ENCODE measurements around the gene LCN9.

LCN9 gene

DNA sequence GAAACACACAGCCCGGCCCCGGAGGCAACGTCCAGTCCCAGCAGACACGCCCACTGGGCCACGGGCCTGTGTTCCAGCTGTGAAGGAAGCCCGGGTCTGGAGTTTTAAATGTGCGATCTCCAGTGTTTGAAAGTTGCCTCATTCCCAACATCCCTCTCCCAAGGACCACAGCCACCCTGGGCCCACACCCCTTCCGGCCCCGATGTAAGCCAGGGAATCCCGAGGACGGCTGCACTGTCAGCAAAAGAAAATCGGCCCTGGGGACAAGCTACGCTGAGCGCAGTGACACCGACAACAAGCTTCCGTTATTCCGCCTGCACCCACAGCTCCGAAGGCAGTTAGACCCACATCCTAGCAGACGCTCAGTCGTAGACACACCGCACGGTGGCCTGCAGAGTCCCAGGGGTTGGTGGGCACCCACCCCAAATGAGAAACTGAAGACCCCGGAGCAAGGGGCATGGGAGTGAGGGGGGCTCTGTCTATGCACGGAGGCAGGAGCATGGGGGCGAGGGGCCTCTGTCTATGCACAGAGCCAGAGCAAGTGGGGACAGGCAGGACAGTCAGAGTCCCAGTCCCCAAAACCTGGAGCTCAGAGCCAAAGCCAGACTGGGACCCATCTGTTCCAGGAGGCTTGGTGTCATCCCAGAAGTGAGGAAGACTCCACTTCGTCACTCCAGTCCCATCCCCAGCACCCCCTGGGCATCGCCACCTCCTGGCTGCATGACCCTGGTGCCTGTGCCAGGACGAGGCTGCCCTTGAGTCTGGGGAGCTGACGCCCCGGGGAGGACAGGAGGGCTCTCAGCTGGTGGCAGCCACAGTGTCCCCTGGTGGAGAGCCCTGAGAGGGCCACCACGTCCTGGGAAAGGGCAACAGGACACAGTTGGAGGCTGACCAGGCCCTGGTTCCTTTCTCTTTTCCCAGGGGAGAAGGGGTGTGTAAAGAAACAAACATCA lies 47.2 kb upstream of the LCN9 start:
- H3K27ac ChIP-seq (replicated peaks), result no peak overlapping the region
- no peak for DNase-seq (ENCODE audit: low read depth in 1 of 2, low spot score in 1 of 2)
- H3K4me3 ChIP-seq (replicated peaks; ENCODE audit: insufficient read depth, low read length), result no peak overlapping the region
- no peaks in the 10 kb centered on the region for H3K27me3 ChIP-seq (ENCODE audit: insufficient read depth, poor library complexity, severe bottlenecking)
- TF ChIP-seq SPI1 (IDR thresholded peaks at IDR 0.05; ENCODE audit: borderline replicate concordance, low read depth), result no peak
- TF ChIP-seq, protein P1, sequence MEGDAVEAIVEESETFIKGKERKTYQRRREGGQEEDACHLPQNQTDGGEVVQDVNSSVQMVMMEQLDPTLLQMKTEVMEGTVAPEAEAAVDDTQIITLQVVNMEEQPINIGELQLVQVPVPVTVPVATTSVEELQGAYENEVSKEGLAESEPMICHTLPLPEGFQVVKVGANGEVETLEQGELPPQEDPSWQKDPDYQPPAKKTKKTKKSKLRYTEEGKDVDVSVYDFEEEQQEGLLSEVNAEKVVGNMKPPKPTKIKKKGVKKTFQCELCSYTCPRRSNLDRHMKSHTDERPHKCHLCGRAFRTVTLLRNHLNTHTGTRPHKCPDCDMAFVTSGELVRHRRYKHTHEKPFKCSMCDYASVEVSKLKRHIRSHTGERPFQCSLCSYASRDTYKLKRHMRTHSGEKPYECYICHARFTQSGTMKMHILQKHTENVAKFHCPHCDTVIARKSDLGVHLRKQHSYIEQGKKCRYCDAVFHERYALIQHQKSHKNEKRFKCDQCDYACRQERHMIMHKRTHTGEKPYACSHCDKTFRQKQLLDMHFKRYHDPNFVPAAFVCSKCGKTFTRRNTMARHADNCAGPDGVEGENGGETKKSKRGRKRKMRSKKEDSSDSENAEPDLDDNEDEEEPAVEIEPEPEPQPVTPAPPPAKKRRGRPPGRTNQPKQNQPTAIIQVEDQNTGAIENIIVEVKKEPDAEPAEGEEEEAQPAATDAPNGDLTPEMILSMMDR (IDR thresholded peaks at IDR 0.05; ENCODE audit: insufficient read depth, low read length), result no peak
- no peak for TF ChIP-seq POLR2AphosphoS5 (IDR thresholded peaks at IDR 0.05; ENCODE audit: low read depth)

DNA sequence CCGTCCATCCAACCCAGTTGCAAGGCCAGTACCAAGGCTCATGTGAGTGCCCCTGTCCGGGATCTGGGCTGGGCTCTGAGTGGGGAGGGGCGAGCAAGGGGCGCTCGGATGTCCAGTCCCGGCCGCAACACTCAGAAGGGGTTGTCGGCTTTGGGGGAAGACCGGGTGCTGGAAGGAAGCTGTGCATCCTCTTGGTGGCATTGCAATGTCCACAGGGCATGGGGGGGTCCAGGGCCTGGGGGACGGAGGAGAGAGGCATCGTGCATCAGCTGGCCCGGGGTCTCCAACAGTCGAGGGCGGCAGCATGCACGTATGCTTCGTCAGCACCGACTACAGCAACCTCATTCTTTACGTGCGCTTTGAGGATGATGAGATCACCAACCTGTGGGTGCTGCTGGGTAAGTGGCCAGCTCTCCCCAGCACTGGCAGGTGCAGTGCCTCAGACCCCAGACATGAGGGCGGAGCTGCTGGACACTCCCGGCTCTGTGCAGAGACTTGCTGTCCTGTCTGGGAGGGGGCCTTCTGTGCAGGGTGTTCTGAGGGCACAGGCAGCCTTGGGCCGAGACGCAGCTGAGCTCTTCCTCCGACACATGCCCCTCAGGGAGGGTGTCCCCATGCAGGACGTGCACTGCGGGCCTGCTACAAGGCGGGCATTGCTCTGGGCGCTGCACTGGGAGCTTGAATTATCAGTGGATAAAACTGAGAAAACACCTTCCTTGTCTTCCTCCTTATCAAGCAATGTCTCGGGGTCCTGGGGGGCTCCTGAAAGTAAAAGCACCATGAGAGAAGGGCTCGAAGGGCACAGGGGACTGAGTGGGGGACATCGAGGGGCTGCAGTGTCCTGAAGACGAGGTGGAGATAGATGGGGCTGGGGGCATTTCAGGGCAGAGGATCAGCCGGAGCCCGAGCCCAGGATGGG lies 46.2 kb upstream of the LCN9 start:
- no peak for DNase-seq (ENCODE audit: low read depth in 1 of 2, low spot score in 1 of 2)
- no peaks in the 10 kb centered on the region for H3K27me3 ChIP-seq (ENCODE audit: insufficient read depth, poor library complexity, severe bottlenecking)
- H3K4me3 ChIP-seq (replicated peaks; ENCODE audit: insufficient read depth, low read length), result no peak overlapping the region
- H3K27ac ChIP-seq (replicated peaks), result no peak overlapping the region
- TF ChIP-seq, protein P1 (IDR thresholded peaks at IDR 0.05; ENCODE audit: insufficient read depth, low read length), result no peak
- no peak for TF ChIP-seq SPI1 (IDR thresholded peaks at IDR 0.05; ENCODE audit: borderline replicate concordance, low read depth)
- TF ChIP-seq GABPA (IDR thresholded peaks at IDR 0.05; ENCODE audit: low read depth), result no peak
- TF ChIP-seq, protein P2, sequence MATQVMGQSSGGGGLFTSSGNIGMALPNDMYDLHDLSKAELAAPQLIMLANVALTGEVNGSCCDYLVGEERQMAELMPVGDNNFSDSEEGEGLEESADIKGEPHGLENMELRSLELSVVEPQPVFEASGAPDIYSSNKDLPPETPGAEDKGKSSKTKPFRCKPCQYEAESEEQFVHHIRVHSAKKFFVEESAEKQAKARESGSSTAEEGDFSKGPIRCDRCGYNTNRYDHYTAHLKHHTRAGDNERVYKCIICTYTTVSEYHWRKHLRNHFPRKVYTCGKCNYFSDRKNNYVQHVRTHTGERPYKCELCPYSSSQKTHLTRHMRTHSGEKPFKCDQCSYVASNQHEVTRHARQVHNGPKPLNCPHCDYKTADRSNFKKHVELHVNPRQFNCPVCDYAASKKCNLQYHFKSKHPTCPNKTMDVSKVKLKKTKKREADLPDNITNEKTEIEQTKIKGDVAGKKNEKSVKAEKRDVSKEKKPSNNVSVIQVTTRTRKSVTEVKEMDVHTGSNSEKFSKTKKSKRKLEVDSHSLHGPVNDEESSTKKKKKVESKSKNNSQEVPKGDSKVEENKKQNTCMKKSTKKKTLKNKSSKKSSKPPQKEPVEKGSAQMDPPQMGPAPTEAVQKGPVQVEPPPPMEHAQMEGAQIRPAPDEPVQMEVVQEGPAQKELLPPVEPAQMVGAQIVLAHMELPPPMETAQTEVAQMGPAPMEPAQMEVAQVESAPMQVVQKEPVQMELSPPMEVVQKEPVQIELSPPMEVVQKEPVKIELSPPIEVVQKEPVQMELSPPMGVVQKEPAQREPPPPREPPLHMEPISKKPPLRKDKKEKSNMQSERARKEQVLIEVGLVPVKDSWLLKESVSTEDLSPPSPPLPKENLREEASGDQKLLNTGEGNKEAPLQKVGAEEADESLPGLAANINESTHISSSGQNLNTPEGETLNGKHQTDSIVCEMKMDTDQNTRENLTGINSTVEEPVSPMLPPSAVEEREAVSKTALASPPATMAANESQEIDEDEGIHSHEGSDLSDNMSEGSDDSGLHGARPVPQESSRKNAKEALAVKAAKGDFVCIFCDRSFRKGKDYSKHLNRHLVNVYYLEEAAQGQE (IDR thresholded peaks at IDR 0.05; ENCODE audit: insufficient replicate concordance, low read depth), result no peak
- no peak for TF ChIP-seq POLR2AphosphoS5 (IDR thresholded peaks at IDR 0.05; ENCODE audit: low read depth)

DNA sequence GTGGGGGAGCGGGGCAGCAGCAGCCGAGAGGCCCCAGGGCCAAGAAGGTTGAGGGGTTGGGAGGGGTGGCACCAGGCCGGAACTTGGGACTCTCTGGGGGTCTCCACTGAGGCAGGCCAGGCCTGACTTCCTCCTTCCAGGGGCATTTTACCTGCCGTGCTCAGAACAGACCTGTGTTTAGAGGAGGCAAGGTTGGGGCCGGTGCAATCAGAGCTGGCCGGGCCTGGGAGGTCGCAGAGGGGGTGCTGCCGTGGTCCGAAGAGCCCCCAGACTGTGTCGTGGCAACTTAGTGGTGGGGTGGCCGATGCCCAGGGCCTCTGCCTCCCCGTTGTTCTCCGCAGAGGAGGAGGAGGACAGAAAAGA lies 45.6 kb upstream of the LCN9 start:
- TF ChIP-seq SPI1 (IDR thresholded peaks at IDR 0.05; ENCODE audit: borderline replicate concordance, low read depth), result no peak
- TF ChIP-seq, protein P2 (IDR thresholded peaks at IDR 0.05; ENCODE audit: insufficient replicate concordance, low read depth), result no peak
- TF ChIP-seq, protein P1 (IDR thresholded peaks at IDR 0.05; ENCODE audit: insufficient read depth, low read length), result no peak
- no peak for TF ChIP-seq GABPA (IDR thresholded peaks at IDR 0.05; ENCODE audit: low read depth)
- no peak for TF ChIP-seq POLR2AphosphoS5 (IDR thresholded peaks at IDR 0.05; ENCODE audit: low read depth)
- no peak overlapping the region for H3K27ac ChIP-seq (replicated peaks)
- H3K4me3 ChIP-seq (replicated peaks; ENCODE audit: insufficient read depth, low read length), result no peak overlapping the region
- no peaks in the 10 kb centered on the region for H3K27me3 ChIP-seq (ENCODE audit: insufficient read depth, poor library complexity, severe bottlenecking)
- no peak for DNase-seq (ENCODE audit: low read depth in 1 of 2, low spot score in 1 of 2)

Data from HL-60 (cell line).